ENCODE data around the gene FGR. TPM values are rescaled to one million over a fixed set of nuclear protein-coding genes. Genes with fewer than 3 reads are reported as not detected.
A peak's percentile ranks its signal among the peaks of the same experiment; 100 is the strongest.

The FGR gene
- total RNA-seq, 1 donor: 0.36 TPM

GRCh38 chr1:27569088-27569460 is 65.9 kb downstream of the FGR start:
- H3K27me3 ChIP-seq (ENCODE audit: insufficient read depth, low read length): no peaks in the 10 kb centered on the region
- H3K9me3 ChIP-seq (ENCODE audit: low read depth, low read length): no peaks in the 10 kb centered on the region
- no peak for TF ChIP-seq CTCF (IDR thresholded peaks at IDR 0.05; ENCODE audit: extremely low read depth, low read depth, low read length)
- peaks cover 31% of the 10 kb centered on the region for H3K4me1 ChIP-seq (ENCODE audit: insufficient read depth, low read length)
- H4K20me1 ChIP-seq (ENCODE audit: insufficient read depth, low read length): peaks cover 84% of the 10 kb centered on the region
- H3K27ac ChIP-seq (ENCODE audit: low read depth, low read length): no peak overlapping the region
- peak overlapping the region; percentile 64 for H3K4me2 ChIP-seq (ENCODE audit: insufficient read depth, low read length)
- H3K36me3 ChIP-seq (ENCODE audit: insufficient read depth, low read length): no peaks in the 10 kb centered on the region
- H3K79me2 ChIP-seq (ENCODE audit: insufficient read depth, low read length): peaks cover 88% of the 10 kb centered on the region
- peak; percentile 91 for DNase-seq (ENCODE audit: insufficient read length, low spot score, missing footprints)
- peak overlapping the region; percentile 58 for H3K4me3 ChIP-seq (ENCODE audit: insufficient read depth, low read length)
- no peak overlapping the region for H2AFZ ChIP-seq (ENCODE audit: low read length)

GRCh38 chr1:27568300-27569087 is 66.5 kb downstream of the FGR start:
- peaks cover 31% of the 10 kb centered on the region for H3K4me1 ChIP-seq (ENCODE audit: insufficient read depth, low read length)
- H3K27ac ChIP-seq (ENCODE audit: low read depth, low read length): no peak overlapping the region

GRCh38 chr1:27567971-27568299 is 67.0 kb downstream of the FGR start:
- Histone ChIP-seq H3K79me2 (ENCODE audit: insufficient read depth, low read length) (peaks cover 88% of the 10 kb centered on the region), H3K4me2 (ENCODE audit: insufficient read depth, low read length) (peak overlapping the region; percentile 64), H3K4me1 (ENCODE audit: insufficient read depth, low read length) (peaks cover 29% of the 10 kb centered on the region), H2AFZ (ENCODE audit: low read length) (no peak overlapping the region), H3K36me3 (ENCODE audit: insufficient read depth, low read length) (no peaks in the 10 kb centered on the region), H4K20me1 (ENCODE audit: insufficient read depth, low read length) (peaks cover 84% of the 10 kb centered on the region), H3K27ac (ENCODE audit: low read depth, low read length) (no peak overlapping the region), H3K27me3 (ENCODE audit: insufficient read depth, low read length) (no peaks in the 10 kb centered on the region), H3K9me3 (ENCODE audit: low read depth, low read length) (no peaks in the 10 kb centered on the region), H3K4me3 (ENCODE audit: insufficient read depth, low read length) (peak overlapping the region; percentile 58)
- no peak for TF ChIP-seq CTCF (IDR thresholded peaks at IDR 0.05; ENCODE audit: extremely low read depth, low read depth, low read length)
- DNase-seq (ENCODE audit: insufficient read length, low spot score, missing footprints): no peak

More at GRCh38 chr1:27568300-27569087, 66.5 kb downstream of the FGR start:
- peak overlapping the region; percentile 64 for H3K4me2 ChIP-seq (ENCODE audit: insufficient read depth, low read length)
- H4K20me1 ChIP-seq (ENCODE audit: insufficient read depth, low read length): peaks cover 84% of the 10 kb centered on the region
- H3K79me2 ChIP-seq (ENCODE audit: insufficient read depth, low read length): peaks cover 88% of the 10 kb centered on the region
- peak; percentile 98 for DNase-seq (ENCODE audit: insufficient read length, low spot score, missing footprints)
- no peaks in the 10 kb centered on the region for H3K27me3 ChIP-seq (ENCODE audit: insufficient read depth, low read length)
- no peak overlapping the region for H2AFZ ChIP-seq (ENCODE audit: low read length)
- peak overlapping the region; percentile 58 for H3K4me3 ChIP-seq (ENCODE audit: insufficient read depth, low read length)
- peak; percentile 34 for TF ChIP-seq CTCF (IDR thresholded peaks at IDR 0.05; ENCODE audit: extremely low read depth, low read depth, low read length)
- no peaks in the 10 kb centered on the region for H3K36me3 ChIP-seq (ENCODE audit: insufficient read depth, low read length)
- H3K9me3 ChIP-seq (ENCODE audit: low read depth, low read length): no peaks in the 10 kb centered on the region

GRCh38 chr1:27567146-27567526 is 67.8 kb downstream of the FGR start:
- Histone ChIP-seq H3K79me2 (ENCODE audit: insufficient read depth, low read length) (peaks cover 87% of the 10 kb centered on the region), H3K9me3 (ENCODE audit: low read depth, low read length) (no peaks in the 10 kb centered on the region), H3K27ac (ENCODE audit: low read depth, low read length) (no peak overlapping the region), H3K4me3 (ENCODE audit: insufficient read depth, low read length) (no peak overlapping the region), H3K27me3 (ENCODE audit: insufficient read depth, low read length) (no peaks in the 10 kb centered on the region), H3K36me3 (ENCODE audit: insufficient read depth, low read length) (no peaks in the 10 kb centered on the region), H4K20me1 (ENCODE audit: insufficient read depth, low read length) (peaks cover 84% of the 10 kb centered on the region), H3K4me1 (ENCODE audit: insufficient read depth, low read length) (peaks cover 28% of the 10 kb centered on the region), H3K4me2 (ENCODE audit: insufficient read depth, low read length) (no peak overlapping the region), H2AFZ (ENCODE audit: low read length) (no peak overlapping the region)
- no peak for TF ChIP-seq CTCF (IDR thresholded peaks at IDR 0.05; ENCODE audit: extremely low read depth, low read depth, low read length)
- no peak for DNase-seq (ENCODE audit: insufficient read length, low spot score, missing footprints)

Data from osteoblast (primary cell).